ENCODE measurements around the gene NRCAM. TPM values are rescaled to one million over a fixed set of nuclear protein-coding genes. Genes with fewer than 3 reads are reported as not detected.

The NRCAM gene
- total and polyA plus RNA-seq, 2 of the 13 experiments (the other 11 are each of a cell fraction or from before 2014, with no cell fraction given), result 0.31 to 0.33 TPM

- H3K27ac ChIP-seq (ENCODE audit: extremely low read length, insufficient read depth, low read length), result no peak overlapping the region
- DNase-seq (ENCODE audit: low spot score) (no peak), FAIRE-seq (no peak), ATAC-seq (no peak)
- H3K9me3 ChIP-seq (ENCODE audit: low read length), result no peaks in the 10 kb centered on the region
- H3K4me1 ChIP-seq (ENCODE audit: insufficient read depth, low read length), result peaks cover 15% of the 10 kb centered on the region
- no peaks in the 10 kb centered on the region for H3K79me2 ChIP-seq (ENCODE audit: insufficient read depth, low read length)
- H4K20me1 ChIP-seq (ENCODE audit: insufficient read depth, low read length), result no peaks in the 10 kb centered on the region
- no peaks in the 10 kb centered on the region for H3K36me3 ChIP-seq (replicated peaks in 1 of 2; ENCODE audit: control insufficient read depth in 1 of 2, insufficient read depth in 2 of 2, low read length in 2 of 2)
- CTCF ChIA-PET (ENCODE audit: low intra/inter-chr PET ratio, low total read pairs), result no interaction called here
- H3K9ac ChIP-seq (ENCODE audit: insufficient read depth, low read depth, low read length), result no peak overlapping the region
- in situ Hi-C loops (cut with HindIII; ENCODE audit: extremely low pct_ligation_motif_present, low pct_unique_long_range_greater_than_20kb) (no loop called here), intact Hi-C loops (cut with micrococcal nuclease; ENCODE audit: unreplicated experiment) (loop anchor here (10.0 kb wide), 1 partner anchor 225 kb away; no protein-coding TSS in a partner anchor)
- 64% methylated on average over 11 of the region's 11 CpGs for WGBS (ENCODE audit: low lambda C conversion rate)
- no peak overlapping the region for H2AFZ ChIP-seq (ENCODE audit: low read length)
- H3K4me3 ChIP-seq (replicated peaks in 1 of 3; ENCODE audit: insufficient read depth in 1 of 3, low read depth in 2 of 3, low read length in 3 of 3), result no peak overlapping the region
- H3K27me3 ChIP-seq (ENCODE audit: control insufficient read depth in 1 of 2, insufficient read depth in 2 of 2, low read length in 2 of 2), result no peaks in the 10 kb centered on the region
- BruUV-seq (replicated peaks), result no TSS peak
- POLR2A ChIA-PET, result no interaction called here
- H3K4me2 ChIP-seq (ENCODE audit: low read depth, low read length), result no peak overlapping the region
- TF ChIP-seq STAT5B (CRISPR knock-in tag; IDR thresholded peaks at IDR 0.05), result no peak
- no peak for TF ChIP-seq ZMYM4 (CRISPR knock-in tag; IDR thresholded peaks at IDR 0.05)
- no peak for TF ChIP-seq ZNF264 (CRISPR knock-in tag; IDR thresholded peaks at IDR 0.05)
- TF ChIP-seq ARNT2 (CRISPR knock-in tag; IDR thresholded peaks at IDR 0.05; ENCODE audit: low read depth), result no peak
- no peak for TF ChIP-seq IRX3 (CRISPR knock-in tag; IDR thresholded peaks at IDR 0.05; ENCODE audit: borderline replicate concordance, low read depth)
- TF ChIP-seq ZNF737 (CRISPR knock-in tag; IDR thresholded peaks at IDR 0.05; ENCODE audit: borderline replicate concordance), result no peak
- no peak for TF ChIP-seq SATB2 (CRISPR knock-in tag; IDR thresholded peaks at IDR 0.05)
- TF ChIP-seq ZFYVE20 (CRISPR knock-in tag; IDR thresholded peaks at IDR 0.05; ENCODE audit: borderline replicate concordance, low read depth), result no peak
- no peak for TF ChIP-seq KLF13 (CRISPR knock-in tag; IDR thresholded peaks at IDR 0.05)
- TF ChIP-seq FOXO1 (CRISPR knock-in tag; IDR thresholded peaks at IDR 0.05), result no peak
- no peak for TF ChIP-seq ZFP36L2 (CRISPR knock-in tag; IDR thresholded peaks at IDR 0.05)
- TF ChIP-seq ZNF142 (CRISPR knock-in tag; IDR thresholded peaks at IDR 0.05), result no peak
- no peak for TF ChIP-seq MXI1 (IDR thresholded peaks at IDR 0.05; ENCODE audit: borderline replicate concordance, low read depth, low read length)
- TF ChIP-seq ZNF460 (CRISPR knock-in tag; IDR thresholded peaks at IDR 0.05; ENCODE audit: borderline replicate concordance), result no peak
- TF ChIP-seq TIGD3 (CRISPR knock-in tag; IDR thresholded peaks at IDR 0.05; ENCODE audit: borderline replicate concordance), result no peak
Measured at GRCh38 chr7:108239501-108240225, 216.6 kb downstream of the NRCAM start.

All from HepG2 (cell line).